ENCODE measurements around the gene DGKZ.

DNA sequence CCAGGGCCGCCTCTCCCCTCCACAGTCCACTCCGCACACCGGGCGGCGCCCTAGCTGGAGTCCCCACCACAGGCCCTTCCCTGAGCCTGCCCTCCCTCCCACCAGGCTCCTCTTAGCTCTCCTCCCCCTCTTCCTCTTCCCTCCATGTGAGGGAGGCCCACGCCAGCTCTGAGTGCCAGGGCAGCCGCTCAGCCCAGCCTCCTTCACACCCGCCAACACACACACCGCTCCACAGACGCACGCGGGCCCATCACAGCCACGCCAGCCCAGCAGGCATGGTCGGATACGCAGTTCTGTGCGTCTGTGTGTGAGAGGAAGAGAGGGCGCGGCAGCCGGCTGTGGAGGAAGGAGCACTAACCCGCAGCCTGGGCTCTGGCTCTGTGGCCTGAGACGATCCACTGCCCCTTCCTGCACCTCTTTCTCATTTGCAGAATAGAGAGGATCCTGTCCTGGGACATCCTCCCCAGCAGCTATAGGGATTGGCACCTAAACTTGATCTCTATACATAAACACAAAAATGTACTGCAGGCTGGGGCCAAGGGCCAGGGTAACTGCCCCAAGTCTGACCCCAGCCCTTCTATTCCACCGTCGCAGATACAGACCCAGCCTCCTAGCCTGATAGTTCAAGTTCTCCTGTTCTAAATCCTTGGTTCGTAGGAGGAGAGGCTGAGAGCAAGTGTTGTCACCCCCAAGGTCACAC lies 40.8 kb downstream of the DGKZ start:
- TF ChIP-seq, protein P1, sequence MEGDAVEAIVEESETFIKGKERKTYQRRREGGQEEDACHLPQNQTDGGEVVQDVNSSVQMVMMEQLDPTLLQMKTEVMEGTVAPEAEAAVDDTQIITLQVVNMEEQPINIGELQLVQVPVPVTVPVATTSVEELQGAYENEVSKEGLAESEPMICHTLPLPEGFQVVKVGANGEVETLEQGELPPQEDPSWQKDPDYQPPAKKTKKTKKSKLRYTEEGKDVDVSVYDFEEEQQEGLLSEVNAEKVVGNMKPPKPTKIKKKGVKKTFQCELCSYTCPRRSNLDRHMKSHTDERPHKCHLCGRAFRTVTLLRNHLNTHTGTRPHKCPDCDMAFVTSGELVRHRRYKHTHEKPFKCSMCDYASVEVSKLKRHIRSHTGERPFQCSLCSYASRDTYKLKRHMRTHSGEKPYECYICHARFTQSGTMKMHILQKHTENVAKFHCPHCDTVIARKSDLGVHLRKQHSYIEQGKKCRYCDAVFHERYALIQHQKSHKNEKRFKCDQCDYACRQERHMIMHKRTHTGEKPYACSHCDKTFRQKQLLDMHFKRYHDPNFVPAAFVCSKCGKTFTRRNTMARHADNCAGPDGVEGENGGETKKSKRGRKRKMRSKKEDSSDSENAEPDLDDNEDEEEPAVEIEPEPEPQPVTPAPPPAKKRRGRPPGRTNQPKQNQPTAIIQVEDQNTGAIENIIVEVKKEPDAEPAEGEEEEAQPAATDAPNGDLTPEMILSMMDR (conservative IDR thresholded peaks at IDR 0.05; ENCODE audit: low read length): no peak
- TF ChIP-seq EZH2phosphoT487 (IDR thresholded peaks at IDR 0.05; ENCODE audit: borderline replicate concordance): no peak

All from Loucy (cell line).